VCaP (cell line): ENCODE results near the gene STK11IP.

ENCODE experiments used
- H3K27ac ChIP-seq: fragments of 450-650 bp; 2 replicates; pipeline ENCODE4 v1.5.1; 2017
- TF ChIP-seq, protein P1 (sequence below): fragments of 450-650 bp; conservative IDR thresholded peaks from 2 replicates; pipeline ENCODE4 v1.5.1; 2017; ENCODE audit warnings: mild to moderate bottlenecking, moderate library complexity

The STK11IP gene

DNA sequence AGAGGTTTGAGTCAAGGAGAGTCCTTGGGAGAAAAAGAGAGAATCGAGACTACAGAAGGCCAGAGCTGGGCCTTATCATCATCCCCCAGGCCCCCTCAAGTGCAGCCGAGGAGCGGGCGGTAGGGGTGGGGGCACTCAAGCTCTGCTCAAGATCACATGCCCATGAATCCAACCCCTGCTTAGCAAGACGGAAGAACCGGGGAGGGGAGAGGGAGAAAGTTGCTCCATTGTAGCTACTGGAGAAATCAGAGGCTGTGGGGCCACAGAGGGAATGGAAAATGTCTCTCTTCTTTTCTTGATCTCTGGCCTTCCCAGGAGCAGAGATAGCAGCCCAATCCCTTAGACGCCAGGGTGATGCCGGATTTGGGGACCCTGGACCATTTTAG lies 44.4 kb downstream of the STK11IP start:
- H3K27ac ChIP-seq, result no peak overlapping the region
- TF ChIP-seq, protein P1, sequence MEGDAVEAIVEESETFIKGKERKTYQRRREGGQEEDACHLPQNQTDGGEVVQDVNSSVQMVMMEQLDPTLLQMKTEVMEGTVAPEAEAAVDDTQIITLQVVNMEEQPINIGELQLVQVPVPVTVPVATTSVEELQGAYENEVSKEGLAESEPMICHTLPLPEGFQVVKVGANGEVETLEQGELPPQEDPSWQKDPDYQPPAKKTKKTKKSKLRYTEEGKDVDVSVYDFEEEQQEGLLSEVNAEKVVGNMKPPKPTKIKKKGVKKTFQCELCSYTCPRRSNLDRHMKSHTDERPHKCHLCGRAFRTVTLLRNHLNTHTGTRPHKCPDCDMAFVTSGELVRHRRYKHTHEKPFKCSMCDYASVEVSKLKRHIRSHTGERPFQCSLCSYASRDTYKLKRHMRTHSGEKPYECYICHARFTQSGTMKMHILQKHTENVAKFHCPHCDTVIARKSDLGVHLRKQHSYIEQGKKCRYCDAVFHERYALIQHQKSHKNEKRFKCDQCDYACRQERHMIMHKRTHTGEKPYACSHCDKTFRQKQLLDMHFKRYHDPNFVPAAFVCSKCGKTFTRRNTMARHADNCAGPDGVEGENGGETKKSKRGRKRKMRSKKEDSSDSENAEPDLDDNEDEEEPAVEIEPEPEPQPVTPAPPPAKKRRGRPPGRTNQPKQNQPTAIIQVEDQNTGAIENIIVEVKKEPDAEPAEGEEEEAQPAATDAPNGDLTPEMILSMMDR, result no peak

DNA sequence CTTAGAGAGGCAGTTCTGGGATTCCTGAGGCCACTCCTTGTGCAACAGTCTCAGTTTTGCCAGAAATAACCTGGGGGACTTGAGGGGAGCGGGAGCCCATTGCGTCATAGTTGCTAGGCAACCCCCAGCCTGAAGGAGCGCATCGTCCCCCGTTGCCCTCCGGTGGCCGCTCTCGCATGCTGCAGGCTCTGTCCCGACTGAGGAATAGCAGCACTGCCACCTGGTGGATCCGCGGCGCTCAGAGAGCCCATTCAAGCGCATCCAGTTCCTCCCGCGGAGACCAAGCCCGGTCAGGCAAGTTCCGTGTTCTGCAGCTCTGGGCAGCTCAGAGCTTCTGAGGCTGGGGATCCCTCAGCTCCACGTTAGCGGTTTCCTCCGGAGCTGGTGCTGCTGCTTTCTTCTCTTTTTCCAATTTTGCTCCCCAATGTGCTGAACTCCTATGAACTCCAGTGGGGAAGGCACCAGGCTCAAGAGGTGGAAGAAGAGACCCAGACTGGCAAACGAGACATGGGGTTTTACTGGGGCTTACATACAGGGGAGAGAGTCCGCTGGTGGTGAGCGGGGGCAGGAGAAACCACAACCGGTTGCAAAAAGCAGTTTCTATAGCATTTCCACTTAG lies 44.9 kb downstream of the STK11IP start:
- no peak overlapping the region for H3K27ac ChIP-seq
- TF ChIP-seq, protein P1, result peak; percentile 99

DNA sequence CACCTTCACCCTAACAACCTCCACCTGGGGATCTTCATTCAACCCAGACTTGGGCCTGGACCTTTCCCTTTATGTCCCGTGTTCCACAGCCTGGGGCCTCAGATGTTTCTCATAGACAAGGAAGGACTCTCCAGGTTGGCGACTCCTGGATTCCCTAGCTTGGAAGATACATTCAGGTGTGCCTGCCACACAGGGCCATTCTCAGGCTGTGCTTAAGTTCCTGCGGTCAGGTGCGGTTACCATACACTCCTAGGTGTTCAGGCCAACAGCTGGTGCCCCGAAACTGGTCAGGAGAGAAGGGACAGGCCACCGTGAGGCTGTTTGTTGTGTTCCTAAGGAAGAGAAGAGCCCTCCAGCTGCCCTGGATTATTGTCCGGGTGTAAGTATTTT lies 45.4 kb downstream of the STK11IP start:
- TF ChIP-seq, protein P1, result no peak
- no peak overlapping the region for H3K27ac ChIP-seq

DNA sequence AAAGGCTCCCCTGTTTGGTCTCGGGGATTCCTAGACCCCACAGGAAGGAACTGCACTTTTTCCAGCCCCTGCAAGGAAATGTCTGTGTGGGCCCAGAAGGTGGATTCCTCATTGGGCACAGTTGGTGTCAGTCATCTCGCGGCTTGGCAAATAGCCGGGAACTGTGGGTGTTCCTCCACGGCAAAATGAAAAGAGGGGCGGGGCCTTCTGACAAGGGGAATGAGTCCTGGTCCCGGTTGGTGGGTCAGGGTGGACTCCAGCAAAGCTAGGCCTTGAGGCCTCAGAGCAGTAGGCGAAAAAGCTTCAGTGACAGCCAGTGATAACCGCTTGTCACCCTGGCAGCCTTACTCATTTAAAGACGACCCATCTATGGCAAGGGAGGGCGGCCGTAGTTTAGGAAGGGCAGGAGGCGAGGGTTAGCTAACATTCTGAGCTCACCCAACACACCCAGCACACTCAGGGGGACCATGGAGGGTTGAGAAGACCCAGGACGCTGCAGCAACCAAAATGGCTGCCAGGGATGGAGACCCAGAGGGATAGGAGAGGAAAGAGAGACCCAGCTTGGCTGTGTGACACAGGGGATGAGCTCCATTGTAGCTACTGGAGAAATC lies 46.2 kb downstream of the STK11IP start:
- no peak overlapping the region for H3K27ac ChIP-seq
- TF ChIP-seq, protein P1, result no peak

DNA sequence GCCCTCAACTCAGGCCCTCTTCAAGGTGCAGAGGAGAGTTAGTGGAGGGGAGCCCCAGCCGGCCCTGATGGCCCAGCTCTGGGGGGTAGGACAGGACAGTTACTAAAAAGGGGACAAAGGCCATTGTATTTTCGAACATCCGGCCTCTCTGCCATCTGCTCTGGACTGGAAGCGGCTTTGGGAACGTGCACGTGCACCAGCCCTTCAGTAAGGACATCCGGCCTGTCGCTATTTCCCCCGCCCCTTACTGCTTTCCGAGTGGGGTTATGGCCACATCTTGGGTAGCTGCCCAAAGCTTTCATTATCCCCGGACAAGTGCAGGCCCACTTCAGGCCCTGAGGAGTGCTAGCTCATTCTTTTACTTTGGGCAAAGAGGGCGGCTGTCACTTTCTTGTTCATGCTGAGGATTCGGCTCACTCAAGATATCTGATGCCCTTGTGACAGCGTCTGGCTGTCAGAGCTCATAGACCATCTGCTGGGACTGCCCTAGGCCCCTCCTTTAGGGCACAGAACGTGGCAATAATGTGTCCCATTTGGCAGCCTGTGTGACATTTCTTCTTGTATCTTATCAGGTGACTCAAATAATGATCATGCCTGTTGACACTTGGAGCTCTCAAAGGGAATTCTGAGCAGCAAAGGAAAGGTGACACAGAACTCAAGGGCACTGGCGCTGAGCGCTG lies 47.3 kb downstream of the STK11IP start:
- TF ChIP-seq, protein P1, result no peak
- no peak overlapping the region for H3K27ac ChIP-seq

DNA sequence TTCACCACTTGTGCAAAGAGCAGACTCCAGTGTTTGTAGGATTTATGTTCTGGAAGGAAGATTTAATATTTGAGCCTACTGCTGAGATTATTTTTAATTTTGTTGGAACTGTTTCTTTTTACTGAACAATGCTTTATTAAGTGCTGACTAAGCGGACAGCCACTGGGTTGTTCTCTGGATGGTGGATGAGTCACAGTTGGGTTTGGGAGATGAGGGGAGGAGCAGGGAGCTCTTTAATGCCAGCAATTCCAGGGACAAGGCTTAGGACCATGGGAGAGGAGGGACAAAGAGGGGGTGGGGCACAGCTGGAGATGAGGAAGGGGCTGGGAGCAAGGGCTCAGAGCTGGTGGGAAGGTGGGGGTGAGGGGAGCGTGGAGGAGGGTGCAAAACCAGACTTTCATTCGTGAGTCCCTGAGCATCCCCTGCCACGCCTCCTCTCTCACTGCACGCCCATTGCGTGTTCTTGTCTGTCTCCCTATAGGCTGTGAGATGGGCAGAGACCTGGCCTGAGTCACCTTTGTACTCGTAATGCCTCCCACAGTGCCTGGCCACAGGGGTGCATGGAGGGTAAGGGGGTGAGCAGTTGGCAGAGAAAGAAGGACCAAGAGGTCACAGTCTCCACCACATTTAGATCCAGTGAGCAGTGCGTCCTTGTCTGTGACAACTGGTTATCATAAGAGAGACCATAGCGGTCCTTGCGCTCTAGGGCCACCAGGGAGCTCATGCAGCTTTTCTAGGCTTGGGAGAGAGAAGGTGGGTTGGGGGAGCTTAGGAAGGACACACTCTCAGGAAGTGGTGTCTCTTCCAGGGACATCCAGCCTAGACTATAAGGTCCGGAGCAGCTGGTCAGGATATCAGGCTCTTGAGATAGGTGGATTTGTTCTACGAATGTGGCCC lies 48.2 kb downstream of the STK11IP start:
- TF ChIP-seq, protein P1, result no peak
- no peak overlapping the region for H3K27ac ChIP-seq

DNA sequence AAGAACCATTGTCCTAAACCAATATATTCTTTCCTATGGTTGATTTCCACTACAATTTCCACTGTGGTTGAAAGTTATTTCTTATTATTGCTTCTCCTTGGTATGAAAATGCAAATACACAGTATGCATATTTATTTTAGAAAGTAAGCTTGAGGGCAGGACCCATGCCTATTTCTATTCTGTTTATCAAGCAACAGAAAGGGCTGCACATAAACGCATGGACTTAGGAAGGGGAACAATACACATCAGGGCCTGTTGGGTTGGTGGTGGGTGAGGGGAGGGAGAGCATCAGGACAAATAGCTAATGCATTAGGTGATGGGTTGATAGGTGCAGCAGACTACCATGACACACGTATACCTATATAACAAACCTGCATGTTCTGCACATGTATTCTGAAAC lies 50.5 kb downstream of the STK11IP start:
- no peak overlapping the region for H3K27ac ChIP-seq
- TF ChIP-seq, protein P1, result no peak
